Lung (tissue), 12 donors: ENCODE data around the gene ACCSL. TPM values are rescaled to one million over a fixed set of nuclear protein-coding genes. Genes with fewer than 3 reads are reported as not detected.
A peak's percentile ranks its signal among the peaks of the same experiment; 100 is the strongest.

Source experiments
- ATAC-seq: fragments of 200-7000 bp; cut with Tn5 transposase; one replicate; pipeline ENCODE4 v1.9.1; 2020; ENCODE audit warnings: moderate number of reproducible peaks; ENCODE audit not compliant: insufficient read depth, low FRiP score
- DNase-seq, 3 donors: peaks; one replicate each; pipeline ENCODE4 v3.0.0-alpha.2; 2013 to 2017
- H3K27ac ChIP-seq, 2 donors: one replicate each; pipeline ENCODE4 v1.5.1; 2013; ENCODE audit warnings: mild to moderate bottlenecking in 2 of 2, moderate library complexity in 2 of 2, control low read depth in 1 of 2, inconsistent platforms in 1 of 2, low read depth in 1 of 2, low read length in 1 of 2
- H3K27me3 ChIP-seq, 3 donors: one replicate each; pipeline ENCODE4 v1.5.1; 2013; ENCODE audit warnings: low read length in 2 of 3; ENCODE audit not compliant: control insufficient read depth in 3 of 3, insufficient read depth in 3 of 3
- H3K36me3 ChIP-seq, 4 donors: one replicate each; pipeline ENCODE4 v1.5.1; 2013; ENCODE audit warnings: low read length in 4 of 4, mild to moderate bottlenecking in 1 of 4, moderate library complexity in 1 of 4; ENCODE audit not compliant: control insufficient read depth in 4 of 4, insufficient read depth in 4 of 4
- H3K4me1 ChIP-seq, 5 donors: one replicate each; pipeline ENCODE4 v1.5.1; 2013; ENCODE audit warnings: low read length in 5 of 5, mild to moderate bottlenecking in 2 of 5, moderate library complexity in 1 of 5; ENCODE audit not compliant: control insufficient read depth in 5 of 5, insufficient read depth in 5 of 5
- H3K4me3 ChIP-seq: one replicate; pipeline ENCODE4 v1.5.1; 2013; ENCODE audit warnings: mild to moderate bottlenecking, control low read depth, moderate library complexity
- H3K9ac ChIP-seq, 2 donors: one replicate each; pipeline ENCODE4 v1.5.1; 2013; ENCODE audit warnings: low read length in 2 of 2, control low read depth in 1 of 2; ENCODE audit not compliant: insufficient read depth in 1 of 2
- H3K9me3 ChIP-seq, 4 donors: one replicate each; pipeline ENCODE4 v1.5.1; 2013; ENCODE audit warnings: low read length in 3 of 4, mild to moderate bottlenecking in 1 of 4, moderate library complexity in 1 of 4; ENCODE audit not compliant: control insufficient read depth in 4 of 4, insufficient read depth in 3 of 4
- WGBS, 2 donors: extraction: QIAGEN DNeasy Blood & Tissue Kit; methylation state at CpG; one replicate each; pipeline ENCODE4 v1.1.7; 2013; 5-methylcytosine and 5-hydroxymethylcytosine counted together
- polyA plus RNA-seq, 2 donors: library from polyadenylated mRNA; stranded (reverse); fragments of 200-250 nt; gene quantifications; one replicate each; pipeline ENCODE4 v1.2.1, GENCODE V29; 2013
- total RNA-seq, 2 donors: library from RNA; depleted of rRNA in 1 of 2; stranded (reverse); fragments of >200 nt in 1 of 2; gene quantifications; one replicate each; pipeline ENCODE4 v1.2.1, GENCODE V29; 2014 to 2021
- TF ChIP-seq, protein P1 (sequence below): IDR thresholded peaks from 2 replicates; pipeline ENCODE4 v1.5.1; 2012; ENCODE audit warnings: mild to moderate bottlenecking; ENCODE audit errors: control extremely low read depth, extremely low read depth
- donor health status: control.
- donor health status: control.
- donor health status: Bipolar disorder and iron deficiency.
- donor health status: healthy.
- donor health status: DM: yes; HTN: yes; CAD: no.

Gene ACCSL
- total and polyA plus RNA-seq, 4 donors: 0.02 to 0.14 TPM; not detected in 2

GRCh38 chr11:44088871-44089270 lies 41.1 kb downstream of the ACCSL start:
- Histone ChIP-seq H3K9ac (no peak overlapping the region), H3K9me3 (no peaks in the 10 kb centered on the region), H3K4me3 (no peak overlapping the region), H3K4me1 (no peaks in the 10 kb centered on the region), H3K27ac (no peak overlapping the region), H3K36me3 (peaks cover 0 to 2% (median 0%) of the 10 kb centered on the region in 4 donors), H3K27me3 (no peaks in the 10 kb centered on the region)
- WGBS, 2 donors: 88 to 91% methylated on average over 4 of the region's 4 CpGs
- TF ChIP-seq, protein P1, sequence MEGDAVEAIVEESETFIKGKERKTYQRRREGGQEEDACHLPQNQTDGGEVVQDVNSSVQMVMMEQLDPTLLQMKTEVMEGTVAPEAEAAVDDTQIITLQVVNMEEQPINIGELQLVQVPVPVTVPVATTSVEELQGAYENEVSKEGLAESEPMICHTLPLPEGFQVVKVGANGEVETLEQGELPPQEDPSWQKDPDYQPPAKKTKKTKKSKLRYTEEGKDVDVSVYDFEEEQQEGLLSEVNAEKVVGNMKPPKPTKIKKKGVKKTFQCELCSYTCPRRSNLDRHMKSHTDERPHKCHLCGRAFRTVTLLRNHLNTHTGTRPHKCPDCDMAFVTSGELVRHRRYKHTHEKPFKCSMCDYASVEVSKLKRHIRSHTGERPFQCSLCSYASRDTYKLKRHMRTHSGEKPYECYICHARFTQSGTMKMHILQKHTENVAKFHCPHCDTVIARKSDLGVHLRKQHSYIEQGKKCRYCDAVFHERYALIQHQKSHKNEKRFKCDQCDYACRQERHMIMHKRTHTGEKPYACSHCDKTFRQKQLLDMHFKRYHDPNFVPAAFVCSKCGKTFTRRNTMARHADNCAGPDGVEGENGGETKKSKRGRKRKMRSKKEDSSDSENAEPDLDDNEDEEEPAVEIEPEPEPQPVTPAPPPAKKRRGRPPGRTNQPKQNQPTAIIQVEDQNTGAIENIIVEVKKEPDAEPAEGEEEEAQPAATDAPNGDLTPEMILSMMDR: no peak
- ATAC-seq: no peak
- DNase-seq: no peak

DNA sequence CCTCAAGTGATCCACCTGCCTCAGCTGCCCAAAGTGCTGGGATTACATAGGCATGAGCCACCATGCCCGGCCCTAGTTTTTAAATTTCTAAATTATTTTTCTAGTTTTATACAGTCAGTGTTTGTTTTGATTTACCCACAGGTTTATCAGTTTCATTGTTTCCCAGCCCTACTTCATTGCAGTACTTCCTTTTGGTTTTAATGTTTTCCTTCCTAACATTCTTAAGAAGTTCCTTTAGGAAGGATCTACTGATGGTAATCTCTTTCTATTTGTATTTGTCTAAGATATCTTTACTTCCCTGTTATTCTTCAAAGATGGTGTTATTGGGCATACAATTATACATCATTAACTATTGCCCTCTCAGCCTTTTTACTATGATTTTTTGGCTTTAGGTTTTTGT lies 42.8 kb downstream of the ACCSL start:
- Histone ChIP-seq H3K27ac (no peak overlapping the region), H3K36me3 (peaks cover 0 to 2% (median 0%) of the 10 kb centered on the region in 4 donors), H3K9me3 (no peaks in the 10 kb centered on the region), H3K4me3 (no peak overlapping the region), H3K4me1 (peaks cover 0 to 4% (median 0%) of the 10 kb centered on the region in 5 donors), H3K9ac (no peak overlapping the region), H3K27me3 (no peaks in the 10 kb centered on the region)
- DNase-seq: no peak
- TF ChIP-seq, protein P1: no peak
- no peak for ATAC-seq
- WGBS, 2 donors: 75 to 86% methylated on average over 1 of the region's 1 CpG

DNA sequence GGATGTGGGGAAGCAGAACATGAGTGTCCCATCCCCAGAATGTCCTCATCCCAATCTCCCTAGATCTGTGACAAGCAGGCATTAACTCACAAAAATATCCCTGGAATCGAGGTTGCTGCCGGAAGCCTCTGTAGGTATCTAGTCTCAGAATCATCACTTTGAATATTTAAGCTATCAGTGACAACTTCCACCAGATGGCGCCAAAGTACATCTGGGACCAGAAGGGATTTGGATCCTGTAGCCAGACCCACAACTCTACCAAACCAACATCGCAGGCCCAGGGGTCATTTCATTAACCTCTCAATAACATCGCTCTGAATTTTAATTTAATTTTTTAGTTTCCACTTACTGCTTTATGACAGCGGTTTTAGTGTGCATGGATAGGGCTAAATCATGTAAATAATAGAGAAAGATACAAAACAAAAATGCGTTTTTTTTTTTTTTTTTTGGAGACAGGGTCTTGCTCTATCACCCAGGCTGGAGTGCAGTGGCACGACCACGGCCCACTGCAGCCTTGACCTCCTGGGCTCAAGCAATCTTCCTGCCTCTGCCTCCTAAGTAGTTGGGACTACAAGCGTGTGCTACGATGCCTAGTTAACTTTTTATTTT lies 46.6 kb downstream of the ACCSL start:
- WGBS, 2 donors: 26 to 34% methylated on average over 11 of the region's 11 CpGs
- Histone ChIP-seq H3K9ac (no peak overlapping the region), H3K36me3 (no peaks in the 10 kb centered on the region), H3K9me3 (no peaks in the 10 kb centered on the region), H3K27ac (no peak overlapping the region), H3K4me3 (no peak overlapping the region), H3K4me1 (peaks cover 0 to 12% (median 3%) of the 10 kb centered on the region in 5 donors), H3K27me3 (no peaks in the 10 kb centered on the region)
- ATAC-seq: peak; percentile 32
- DNase-seq: peak; percentile 73 to 90 (median 85)
- TF ChIP-seq, protein P1: peak; percentile 58
